GM19324 (cell line): ENCODE results near the gene RAD51AP2.

Experiments
- ATAC-seq: cut with Tn5 transposase; IDR thresholded peaks from one replicate; pipeline ENCODE4 v1.9.1; 2021; ENCODE audit warnings: mild to moderate bottlenecking, moderate library complexity; ENCODE audit not compliant: unreplicated experiment, low FRiP score

RAD51AP2 gene

DNA sequence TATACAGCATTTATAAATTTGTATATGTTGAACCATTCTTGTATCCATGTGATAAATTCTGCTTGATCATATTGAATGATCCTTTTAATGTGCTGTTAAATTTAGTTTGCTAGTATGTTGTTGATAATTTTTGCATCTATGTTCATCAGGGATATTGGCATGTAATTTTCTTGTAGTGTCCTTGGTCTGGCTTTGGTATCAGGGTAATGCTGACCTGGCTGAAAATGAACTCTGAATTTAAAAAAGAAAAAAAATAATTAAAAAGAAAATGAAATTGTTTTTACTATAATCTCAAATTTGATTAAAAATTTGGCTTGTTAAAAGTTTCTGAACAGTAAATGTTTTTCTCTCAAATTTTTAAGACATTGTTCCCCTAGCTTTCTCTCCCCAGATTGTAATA lies 46.3 kb downstream of the RAD51AP2 start:
- no peak for ATAC-seq

DNA sequence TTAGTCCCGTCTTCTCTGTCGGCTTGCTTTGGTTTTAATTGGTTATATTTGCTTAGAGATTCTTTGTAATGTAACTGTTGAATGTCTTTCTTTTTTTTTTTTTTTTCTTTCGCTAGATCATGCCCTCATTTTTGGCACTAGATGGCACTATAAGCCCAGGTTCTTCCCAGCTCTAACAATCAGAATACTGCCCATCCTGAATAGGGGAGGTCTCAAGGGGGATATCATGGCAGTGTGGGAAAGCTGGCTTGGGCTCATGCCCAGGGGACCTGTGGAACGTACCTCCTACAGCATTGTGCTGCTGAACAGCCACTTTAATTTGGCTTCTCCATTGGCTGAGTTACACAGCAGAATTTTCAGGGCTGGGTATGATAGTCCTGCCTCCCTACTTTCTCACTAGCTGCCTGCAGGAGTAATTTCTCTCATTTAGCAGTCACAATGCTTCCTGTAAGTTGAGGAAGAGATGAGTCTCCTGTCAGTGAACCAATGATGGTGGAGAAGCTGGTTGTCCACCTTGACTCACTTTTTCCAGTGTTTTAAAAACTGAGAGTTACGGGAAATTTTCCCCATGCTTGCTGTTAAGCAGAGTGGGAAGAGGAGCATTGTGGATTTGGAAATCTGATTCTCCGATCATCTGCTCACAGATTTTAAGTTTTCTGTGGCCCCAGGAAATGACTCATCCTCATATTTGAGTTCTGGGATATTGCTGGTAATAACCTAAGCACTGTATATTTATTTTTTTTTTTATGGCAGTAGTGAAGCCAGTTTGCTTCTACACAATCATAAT lies 47.2 kb downstream of the RAD51AP2 start:
- ATAC-seq: no peak

DNA sequence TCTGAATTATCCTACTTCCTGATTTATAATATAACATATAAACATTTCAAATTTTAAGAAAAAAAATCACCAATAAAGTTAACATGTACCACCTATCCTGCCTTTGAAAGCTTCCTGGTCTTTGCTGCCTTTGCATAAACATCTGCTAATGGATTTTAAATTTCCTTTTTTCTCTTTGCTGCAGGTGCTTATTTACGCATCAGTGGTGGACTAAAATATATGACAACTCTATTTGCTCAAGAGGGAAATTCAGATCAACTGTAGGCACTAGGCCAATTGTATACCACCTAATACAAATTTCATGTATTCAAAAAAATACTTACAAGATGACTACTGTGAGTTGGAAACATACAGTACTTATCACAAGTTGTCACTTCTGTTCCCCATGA lies 57.2 kb downstream of the RAD51AP2 start:
- no peak for ATAC-seq
